ENCODE data around the gene ADH4.

DNA sequence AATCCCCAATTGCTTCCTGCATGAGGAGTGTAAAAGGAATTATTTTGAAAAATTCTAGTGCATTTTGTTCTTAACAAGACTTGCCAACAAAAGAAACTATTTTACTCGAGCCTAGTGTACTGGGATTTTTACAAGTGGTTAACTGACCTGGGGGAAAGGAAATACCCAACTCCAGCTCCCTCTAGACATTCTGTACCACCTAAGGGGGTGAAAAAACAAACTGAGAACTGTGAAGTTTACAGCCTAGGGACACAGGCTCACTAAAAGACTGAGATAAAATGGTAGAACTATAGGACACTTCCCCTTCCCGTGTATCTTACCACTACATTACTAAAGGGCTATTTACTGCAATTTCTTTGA, 52.9 kb downstream of the ADH4 start:
- TF ChIP-seq TAF1 (IDR thresholded peaks at IDR 0.05; ENCODE audit: borderline replicate concordance, low read depth, low read length) (no peak), POLR2AphosphoS5 (IDR thresholded peaks at IDR 0.05; ENCODE audit: low read depth, low read length) (no peak), POLR2A (IDR thresholded peaks at IDR 0.05; ENCODE audit: low read depth, low read length) (no peak)
